Measurements from ENCODE around the gene OTUD5. TPM values are rescaled to one million over a fixed set of nuclear protein-coding genes. Genes with fewer than 3 reads are reported as not detected.
"Not testable (repeated sequence)": the region's sequence is repeated elsewhere in the genome, so short reads cannot be mapped to it uniquely, and the experiment has no call there.

Gene OTUD5
- total and polyA plus RNA-seq, 10 donors, result 29.6 to 65.8 (median 55.1) TPM

DNA sequence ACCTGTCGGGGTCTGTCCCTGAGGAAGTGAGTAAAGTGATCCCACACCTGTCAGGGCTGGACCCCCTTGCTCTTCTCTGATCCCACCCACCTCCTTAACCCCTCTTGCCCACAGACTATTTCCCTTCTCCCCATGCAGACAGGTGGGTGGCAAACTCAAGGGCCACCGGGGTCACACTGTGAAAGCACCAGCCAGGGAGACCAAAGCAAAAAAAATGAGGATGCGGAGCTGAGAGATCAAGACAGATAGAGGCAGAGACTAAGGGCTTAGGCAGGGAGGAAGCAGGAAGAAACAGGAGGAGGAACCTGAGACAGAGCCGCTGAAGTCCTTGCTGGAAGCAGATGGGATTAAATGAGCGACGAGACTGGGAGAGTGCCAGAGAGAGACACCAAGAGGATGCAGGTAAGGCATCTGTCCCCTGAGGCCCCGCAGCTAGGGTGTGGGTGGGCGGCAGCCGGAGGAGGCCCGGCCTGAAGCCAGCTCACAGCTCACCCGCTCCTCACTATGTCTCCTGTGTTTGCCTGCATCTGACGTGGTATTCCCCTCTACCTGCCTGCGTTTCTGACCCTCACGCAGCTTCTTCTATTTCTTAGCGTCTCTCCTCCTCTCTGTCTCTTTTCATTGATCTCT lies 67.0 kb downstream of the OTUD5 start:
- intact Hi-C loops (cut with DNase I; ENCODE audit: low total_unique reads), result loop anchor here (10.0 kb wide), 2 partner anchors 54 to 86 kb away; partner anchors contain the start of gene HDAC6

GRCh38 chrX:48886586-48886985 lies 70.8 kb downstream of the OTUD5 start:
- WGBS, 5 donors, result 73 to 90% (median 89%) methylated on average over 5 of the region's 5 CpGs
- H3K9me3 ChIP-seq; H3K36me3 ChIP-seq; H3K4me3 ChIP-seq; H3K27ac ChIP-seq; H3K27me3 ChIP-seq (replicated peaks in 1 of 7); H3K4me1 ChIP-seq; DNase-seq; intact Hi-C loops (cut with DNase I; ENCODE audit: low total_unique reads): not testable (repeated sequence)

More for the DNA sequence above, 67.0 kb downstream of the OTUD5 start:
- Histone ChIP-seq H3K36me3 (peaks cover 0 to 26% (median 9%) of the 10 kb centered on the region in 6 donors), H3K27me3 (replicated peaks in 1 of 7) (peaks cover 0 to 7% (median 0%) of the 10 kb centered on the region in 7 donors), H3K4me3 (peak overlapping the region in 7 of 8 donors; percentile 46 to 85 (median 61)), H3K27ac (peak overlapping the region in 4 of 8 donors; percentile 80 to 85 (median 84)), H3K9me3 (no peaks in the 10 kb centered on the region), H3K4me1 (peaks cover 0 to 20% (median 5%) of the 10 kb centered on the region in 6 donors)
- no peak for DNase-seq
- TF ChIP-seq POLR2A (IDR thresholded peaks at IDR 0.05), result no peak
- TF ChIP-seq CTCF (IDR thresholded peaks at IDR 0.05 in 8 of 11, conservative IDR thresholded peaks at IDR 0.05 in 3 of 11), result no peak
- no peak for TF ChIP-seq POLR2AphosphoS5 (IDR thresholded peaks at IDR 0.05)
- WGBS, 5 donors, result 22 to 57% (median 31%) methylated on average over 14 to 15 of the region's 15 CpGs

DNA sequence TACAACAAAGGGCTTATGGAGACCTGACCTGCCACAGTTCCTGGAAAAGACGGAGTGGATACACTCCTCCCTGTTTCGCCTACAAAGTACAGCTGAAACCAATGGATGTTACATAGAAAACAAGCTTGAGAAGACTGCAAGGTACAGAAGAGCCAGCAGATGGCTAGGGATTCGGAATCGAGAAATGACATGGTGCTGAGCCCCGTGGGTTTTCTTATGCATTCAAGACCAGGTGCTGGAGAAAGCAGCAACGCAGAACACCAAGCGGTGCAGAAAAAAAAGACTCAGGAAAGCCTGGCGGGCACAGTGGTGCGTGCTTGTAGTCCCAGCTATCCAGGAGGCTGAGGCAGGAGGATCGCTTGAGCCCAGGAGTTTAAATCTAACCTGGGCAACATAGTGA lies 73.7 kb downstream of the OTUD5 start:
- intact Hi-C loops (cut with DNase I; ENCODE audit: low total_unique reads), result no loop called here
- TF ChIP-seq POLR2AphosphoS5 (IDR thresholded peaks at IDR 0.05) (no peak), POLR2A (IDR thresholded peaks at IDR 0.05) (no peak), CTCF (IDR thresholded peaks at IDR 0.05 in 8 of 11, conservative IDR thresholded peaks at IDR 0.05 in 3 of 11) (no peak)
- H3K4me3 ChIP-seq, result no peak overlapping the region
- DNase-seq, result no peak
- H3K27me3 ChIP-seq (replicated peaks in 1 of 7), result peaks cover 0 to 4% (median 0%) of the 10 kb centered on the region in 7 donors
- no peaks in the 10 kb centered on the region for H3K36me3 ChIP-seq
- no peaks in the 10 kb centered on the region for H3K4me1 ChIP-seq
- H3K27ac ChIP-seq, result no peak overlapping the region
- H3K9me3 ChIP-seq, result no peaks in the 10 kb centered on the region
- 79 to 90% (median 82%) methylated on average over 10 of the region's 10 CpGs for WGBS, 5 donors

GRCh38 chrX:48876944-48877343 lies 80.5 kb downstream of the OTUD5 start:
- H3K4me1 ChIP-seq; H3K27ac ChIP-seq; H3K4me3 ChIP-seq; H3K9me3 ChIP-seq; intact Hi-C loops (cut with DNase I; ENCODE audit: low total_unique reads); DNase-seq; H3K27me3 ChIP-seq (replicated peaks in 1 of 7); H3K36me3 ChIP-seq: not testable (repeated sequence)
- WGBS, 5 donors, result 43 to 73% (median 59%) methylated on average over 4 of the region's 4 CpGs

Small RNAs within 50 kb of the gene (small RNA-seq; reads per million reads assigned to genes)
- gene RNU6-722P, result 0 reads per million in 4 donors

Other genes starting within 250 kb of the OTUD5 start
- not detected for gene GLOD5, start 195.9 kb downstream of the OTUD5 start, total RNA-seq
- not detected for gene GLOD5, start 195.9 kb downstream of the OTUD5 start, polyA plus RNA-seq
- 1 to 10 TPM in 6 of 7 donors, under 1 TPM in 1; 0.38 to 5.5 (median 1.5) TPM for gene GATA1, start 171.0 kb downstream of the OTUD5 start, total RNA-seq
- gene GATA1, start 171.0 kb downstream of the OTUD5 start, polyA plus RNA-seq, result under 1 TPM; 0.15 to 0.61 (median 0.22) TPM
- gene HDAC6, start 155.5 kb downstream of the OTUD5 start, total RNA-seq, result 100 to 1,000 TPM in 1 of 7 donors, 10 to 100 TPM in 6; 63.8 to 103 (median 82.9) TPM
- gene HDAC6, start 155.5 kb downstream of the OTUD5 start, polyA plus RNA-seq, result 10 to 100 TPM; 33.9 to 79.7 (median 78.2) TPM
- gene ERAS, start 131.1 kb downstream of the OTUD5 start, total RNA-seq, result under 1 TPM in 1 of 7 donors, not detected in 6; 0.79 TPM
- under 1 TPM in 2 of 3 donors, not detected in 1; 0.08 to 0.10 TPM for gene ERAS, start 131.1 kb downstream of the OTUD5 start, polyA plus RNA-seq
- gene PCSK1N, start 122.0 kb downstream of the OTUD5 start, total RNA-seq, result under 1 TPM in 3 of 7 donors, not detected in 4; 0.47 to 0.74 (median 0.70) TPM
- under 1 TPM; 0.10 to 0.36 (median 0.11) TPM for gene PCSK1N, start 122.0 kb downstream of the OTUD5 start, polyA plus RNA-seq
- 10 to 100 TPM; 29.3 to 50.0 (median 38.2) TPM for gene TIMM17B, start 59.8 kb downstream of the OTUD5 start, total RNA-seq
- gene TIMM17B, start 59.8 kb downstream of the OTUD5 start, polyA plus RNA-seq, result 10 to 100 TPM; 54.9 to 68.8 (median 59.1) TPM
- gene PQBP1, start 59.7 kb downstream of the OTUD5 start, total RNA-seq, result 10 to 100 TPM; 53.5 to 73.6 (median 68.6) TPM
- gene PQBP1, start 59.7 kb downstream of the OTUD5 start, polyA plus RNA-seq, result 10 to 100 TPM; 83.8 to 97.3 (median 92.9) TPM
- 10 to 100 TPM; 15.0 to 20.8 (median 17.4) TPM for gene SLC35A2, start 46.0 kb downstream of the OTUD5 start, total RNA-seq
- 1 to 10 TPM; 6.2 to 8.7 (median 8.3) TPM for gene SLC35A2, start 46.0 kb downstream of the OTUD5 start, polyA plus RNA-seq
- gene PIM2, start 38.6 kb downstream of the OTUD5 start, total RNA-seq, result 100 to 1,000 TPM in 6 of 7 donors, 10 to 100 TPM in 1; 89.1 to 220 (median 159) TPM
- 10 to 100 TPM; 54.2 to 86.6 (median 62.4) TPM for gene PIM2, start 38.6 kb downstream of the OTUD5 start, polyA plus RNA-seq
- 1 to 10 TPM; 1.5 to 3.7 (median 2.2) TPM for gene KCND1, start 14.2 kb upstream of the OTUD5 start, total RNA-seq
- 1 to 10 TPM; 1.5 to 2.3 (median 2.0) TPM for gene KCND1, start 14.2 kb upstream of the OTUD5 start, polyA plus RNA-seq
- 10 to 100 TPM; 48.0 to 93.6 (median 72.6) TPM for gene GRIPAP1, start 44.7 kb upstream of the OTUD5 start, total RNA-seq
- gene GRIPAP1, start 44.7 kb upstream of the OTUD5 start, polyA plus RNA-seq, result 10 to 100 TPM; 20.0 to 42.2 (median 34.8) TPM
- 10 to 100 TPM; 47.1 to 79.1 (median 64.9) TPM for gene TFE3, start 85.8 kb upstream of the OTUD5 start, total RNA-seq
- 10 to 100 TPM; 16.0 to 35.8 (median 18.7) TPM for gene TFE3, start 85.8 kb upstream of the OTUD5 start, polyA plus RNA-seq
- gene CCDC120, start 101.4 kb upstream of the OTUD5 start, total RNA-seq, result 1 to 10 TPM; 4.8 to 8.6 (median 7.1) TPM
- gene CCDC120, start 101.4 kb upstream of the OTUD5 start, polyA plus RNA-seq, result 1 to 10 TPM; 1.1 to 2.5 (median 1.4) TPM
- 10 to 100 TPM; 15.4 to 23.7 (median 18.9) TPM for gene PRAF2, start 116.4 kb upstream of the OTUD5 start, total RNA-seq
- 10 to 100 TPM; 15.9 to 17.9 (median 16.0) TPM for gene PRAF2, start 116.4 kb upstream of the OTUD5 start, polyA plus RNA-seq
- gene WDR45, start 122.3 kb upstream of the OTUD5 start, total RNA-seq, result 100 to 1,000 TPM in 1 of 7 donors, 10 to 100 TPM in 6; 59.3 to 123 (median 64.7) TPM
- 100 to 1,000 TPM in 1 of 3 donors, 10 to 100 TPM in 2; 49.3 to 122 (median 95.4) TPM for gene WDR45, start 122.3 kb upstream of the OTUD5 start, polyA plus RNA-seq
- 10 to 100 TPM; 17.6 to 23.9 (median 19.2) TPM for gene GPKOW, start 166.1 kb upstream of the OTUD5 start, total RNA-seq
- 10 to 100 TPM in 2 of 3 donors, 1 to 10 TPM in 1; 8.7 to 15.3 (median 11.6) TPM for gene GPKOW, start 166.1 kb upstream of the OTUD5 start, polyA plus RNA-seq
- gene MAGIX, start 205.2 kb upstream of the OTUD5 start, total RNA-seq, result 1 to 10 TPM in 6 of 7 donors, under 1 TPM in 1; 0.89 to 4.3 (median 1.5) TPM
- gene MAGIX, start 205.2 kb upstream of the OTUD5 start, polyA plus RNA-seq, result 1 to 10 TPM in 2 of 3 donors, under 1 TPM in 1; 0.96 to 2.1 (median 1.3) TPM
- 100 to 1,000 TPM in 1 of 7 donors, 10 to 100 TPM in 6; 30.2 to 100 (median 52.6) TPM for gene PLP2, start 214.3 kb upstream of the OTUD5 start, total RNA-seq
- gene PLP2, start 214.3 kb upstream of the OTUD5 start, polyA plus RNA-seq, result 10 to 100 TPM; 48.8 to 77.1 (median 57.4) TPM
- 10 to 100 TPM; 11.3 to 29.0 (median 15.2) TPM for gene PRICKLE3, start 228.8 kb upstream of the OTUD5 start, total RNA-seq
- gene PRICKLE3, start 228.8 kb upstream of the OTUD5 start, polyA plus RNA-seq, result 1 to 10 TPM; 3.2 to 6.2 (median 3.4) TPM
- gene SYP, start 242.6 kb upstream of the OTUD5 start, total RNA-seq, result 1 to 10 TPM in 5 of 7 donors, under 1 TPM in 2; 0.52 to 3.6 (median 1.5) TPM
- 1 to 10 TPM in 2 of 3 donors, under 1 TPM in 1; 0.48 to 2.1 (median 1.3) TPM for gene SYP, start 242.6 kb upstream of the OTUD5 start, polyA plus RNA-seq